RKO (cell line): ENCODE measurements around the gene LSP1.
"Not testable (repeated sequence)": the region's sequence is repeated elsewhere in the genome, so short reads cannot be mapped to it uniquely, and the experiment has no call there.

Source experiments
- DNase-seq: peaks from one replicate; pipeline ENCODE4 v3.0.0-alpha.2; 2016; ENCODE audit warnings: low spot score

The LSP1 gene

GRCh38 chr11:1928891-1929541 lies 76.1 kb downstream of the LSP1 start:
- DNase-seq = no peak

GRCh38 chr11:1929621-1930461 lies 77.0 kb downstream of the LSP1 start:
- no peak for DNase-seq

- DNase-seq = no peak
Measured at GRCh38 chr11:1930462-1930830, 77.6 kb downstream of the LSP1 start.

GRCh38 chr11:1931341-1932104 lies 78.6 kb downstream of the LSP1 start:
- DNase-seq = no peak

- DNase-seq = no peak
Measured at GRCh38 chr11:1932105-1932480, 79.2 kb downstream of the LSP1 start.

- no peak for DNase-seq
Measured at GRCh38 chr11:1932681-1933080, 79.8 kb downstream of the LSP1 start.

GRCh38 chr11:1933416-1934334 lies 80.8 kb downstream of the LSP1 start:
- no peak for DNase-seq

- no peak for DNase-seq
Measured at GRCh38 chr11:1934335-1935155, 81.7 kb downstream of the LSP1 start.

GRCh38 chr11:1935156-1936071 lies 82.5 kb downstream of the LSP1 start:
- no peak for DNase-seq

- no peak for DNase-seq
Measured at GRCh38 chr11:1936072-1936780, 83.3 kb downstream of the LSP1 start.

GRCh38 chr11:1936781-1937615 lies 84.1 kb downstream of the LSP1 start:
- DNase-seq = no peak

GRCh38 chr11:1937616-1938342 lies 84.9 kb downstream of the LSP1 start:
- DNase-seq = no peak

- DNase-seq = no peak
Measured at GRCh38 chr11:1938343-1939005, 85.6 kb downstream of the LSP1 start.

GRCh38 chr11:1939006-1939625 lies 86.2 kb downstream of the LSP1 start:
- no peak for DNase-seq

GRCh38 chr11:1939788-1940187 lies 86.9 kb downstream of the LSP1 start:
- not testable (repeated sequence) for DNase-seq
